ENCODE measurements around the gene NME4. TPM values are rescaled to one million over a fixed set of nuclear protein-coding genes. Genes with fewer than 3 reads are reported as not detected.
A peak's percentile ranks its signal among the peaks of the same experiment; 100 is the strongest.
"Not testable (repeated sequence)": the region's sequence is repeated elsewhere in the genome, so short reads cannot be mapped to it uniquely, and the experiment has no call there.

The NME4 gene
- total RNA-seq, 1 experiment from 2014 or later = 92.0 TPM

DNA sequence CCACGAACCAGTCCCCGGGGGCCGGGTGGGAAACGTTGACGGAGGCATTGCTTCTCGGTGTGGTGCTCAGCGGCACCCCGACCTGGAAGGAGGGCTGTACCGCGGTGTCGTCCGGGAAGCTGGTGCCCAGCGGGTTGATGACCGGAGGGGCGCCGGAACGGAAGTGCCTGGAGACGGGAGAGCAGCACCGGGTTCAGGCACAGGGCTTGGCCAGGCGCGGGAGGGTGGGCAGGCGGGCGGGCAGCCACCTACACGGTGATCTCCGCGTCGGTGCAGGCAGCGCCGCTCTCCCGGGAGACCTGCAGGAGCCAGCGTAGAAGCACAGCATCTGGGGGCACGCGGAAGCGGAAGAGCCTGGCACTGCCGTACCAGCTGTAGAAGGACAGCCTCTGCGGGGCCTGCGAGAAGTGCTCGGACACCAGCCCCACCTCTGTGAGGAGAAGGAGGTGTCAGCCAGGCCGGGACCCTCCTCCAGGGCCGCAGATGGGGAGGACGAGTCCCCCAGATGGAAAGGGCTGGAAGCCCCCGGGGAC is 19.5 kb upstream of the NME4 start:
- DNase-seq (ENCODE audit: low read depth) = no peak

DNA sequence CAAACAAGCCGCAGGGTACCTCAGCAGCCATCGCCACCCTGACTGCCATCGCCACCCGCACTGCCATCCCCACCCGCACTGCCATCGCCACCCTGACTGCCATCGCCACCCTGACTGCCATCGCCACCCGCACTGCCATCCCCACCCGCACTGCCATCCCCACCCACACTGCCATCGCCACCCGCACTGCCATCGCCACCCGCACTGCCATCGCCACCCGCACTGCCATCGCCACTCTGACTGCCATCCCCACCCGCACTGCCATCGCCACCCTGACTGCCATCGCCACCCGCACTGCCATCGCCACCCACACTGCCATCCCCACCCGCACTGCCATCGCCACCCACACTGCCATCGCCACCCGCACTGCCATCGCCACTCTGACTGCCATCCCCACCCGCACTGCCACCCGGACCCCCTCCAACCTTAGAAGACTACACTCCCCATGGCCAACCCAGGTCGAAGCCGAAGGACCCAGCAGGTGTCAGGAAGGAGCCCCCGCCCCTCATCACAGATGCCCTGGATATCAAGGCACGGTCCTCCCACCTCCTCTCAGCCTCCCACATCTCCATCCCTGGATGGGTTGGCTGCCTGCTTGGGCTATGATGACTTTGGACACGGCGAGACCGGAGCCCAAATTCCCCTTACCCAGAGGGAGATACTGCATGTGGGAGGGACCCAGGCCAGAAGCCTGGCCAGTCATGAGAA is 18.7 kb upstream of the NME4 start:
- not testable (repeated sequence) for DNase-seq (ENCODE audit: low read depth)

DNA sequence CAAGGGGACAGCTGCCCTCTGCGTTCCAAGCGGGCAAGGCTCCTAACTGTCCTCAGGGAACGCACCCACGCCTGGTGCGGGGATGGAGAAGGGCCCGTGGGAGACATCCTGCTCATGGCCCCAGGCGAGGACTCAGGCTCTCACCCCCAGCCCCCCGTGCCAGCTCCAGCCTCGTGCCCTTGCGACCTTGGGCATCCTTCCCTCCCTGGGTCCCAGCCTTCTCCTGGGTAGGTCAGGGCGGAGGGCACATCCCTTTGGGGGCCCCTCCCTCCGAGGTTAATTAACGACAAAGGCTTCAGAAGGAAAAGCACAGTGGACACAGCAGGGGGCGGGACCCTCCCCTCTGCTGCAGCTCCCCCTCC is 18.2 kb upstream of the NME4 start:
- no peak for DNase-seq (ENCODE audit: low read depth)

GRCh38 chr16:379183-379960 is 17.6 kb upstream of the NME4 start:
- DNase-seq (ENCODE audit: low read depth) = no peak

DNA sequence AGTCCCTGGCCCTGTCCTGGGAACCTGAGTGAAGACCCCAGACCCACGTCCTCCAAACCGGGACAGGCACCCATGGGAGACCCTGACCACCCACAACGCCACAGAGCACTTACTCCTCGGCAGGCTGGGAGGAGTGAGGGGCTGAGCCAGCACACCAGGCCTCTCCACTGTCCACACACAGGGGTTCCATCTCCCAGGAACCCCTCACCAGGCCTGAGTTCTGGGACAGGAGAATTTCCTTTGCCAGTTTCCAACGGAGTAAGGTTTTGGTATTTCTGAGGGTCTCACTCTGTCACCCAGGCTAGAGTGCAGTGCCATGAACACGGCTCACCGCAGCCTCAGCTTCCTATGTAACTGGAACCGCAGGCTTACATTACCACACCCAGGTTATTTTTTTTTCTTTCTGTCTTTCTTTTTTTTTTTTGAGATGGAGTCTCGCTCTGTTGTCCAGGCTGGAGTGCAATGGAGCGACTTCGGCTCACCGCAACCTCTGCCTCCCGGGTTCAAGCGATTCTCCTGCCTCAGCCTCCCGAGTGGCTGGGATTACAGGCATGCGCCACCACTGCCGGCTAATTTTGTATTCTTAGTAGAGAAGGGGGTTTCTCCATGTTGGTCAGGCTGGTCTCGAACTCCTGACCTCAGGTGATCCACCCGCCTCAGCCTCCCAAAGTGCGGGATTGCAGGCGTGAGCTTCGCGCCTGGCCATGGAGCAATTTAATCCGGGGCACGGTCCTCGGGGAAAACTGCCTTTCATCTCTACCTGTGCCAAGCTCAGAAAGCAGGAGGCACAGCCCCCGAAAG is 16.8 kb upstream of the NME4 start:
- no peak for DNase-seq (ENCODE audit: low read depth)

- DNase-seq (ENCODE audit: low read depth) = no peak
Observed at GRCh38 chr16:380762-381011, 16.3 kb upstream of the NME4 start.

GRCh38 chr16:381012-381788 is 15.8 kb upstream of the NME4 start:
- DNase-seq (ENCODE audit: low read depth) = no peak

- DNase-seq (ENCODE audit: low read depth) = peak; percentile 34
Observed at GRCh38 chr16:381789-382717, 14.9 kb upstream of the NME4 start, which contains the start of gene PGAP6. TSS of gene PGAP6 (minus strand) at chr16:381978. CDS start at chr16:381821, 157 bp downstream.

DNA sequence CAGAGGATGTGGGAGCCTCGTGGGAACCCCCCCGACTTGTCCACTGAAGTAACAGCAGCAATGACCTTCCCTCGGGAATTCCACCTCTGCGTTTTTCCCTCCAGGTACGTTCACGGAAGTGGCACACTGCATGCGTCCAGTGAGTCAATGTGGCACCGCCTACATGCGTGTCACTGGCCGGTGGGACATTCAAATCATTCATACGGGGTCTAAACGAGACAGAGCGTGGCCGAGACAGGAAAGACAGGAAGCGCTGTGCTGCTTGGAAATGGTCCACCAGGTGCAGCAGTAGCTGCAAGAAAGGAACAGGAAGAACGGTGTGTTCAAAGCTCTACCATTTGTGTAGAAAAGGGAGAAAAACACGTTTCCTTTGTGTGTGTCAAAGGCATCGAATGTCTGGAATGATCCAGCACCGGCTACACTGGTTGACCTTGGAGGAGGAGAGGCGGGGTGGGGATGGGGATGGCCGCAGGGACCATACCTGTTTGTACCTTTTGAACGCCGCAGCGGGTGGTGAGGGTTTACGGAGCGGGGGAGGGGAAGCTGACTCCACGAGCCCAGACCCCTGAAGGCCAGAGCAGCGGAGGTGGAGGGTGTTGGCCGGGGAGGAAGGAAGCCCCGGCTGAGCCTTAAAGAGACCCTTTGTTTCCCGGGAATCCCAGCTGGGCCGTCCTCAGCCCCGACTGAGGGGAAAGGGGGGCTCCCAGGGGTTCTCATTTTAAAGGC is 13.5 kb upstream of the NME4 start:
- no peak for DNase-seq (ENCODE audit: low read depth)

GRCh38 chr16:386641-387156 is 10.3 kb upstream of the NME4 start:
- peak; percentile 34 for DNase-seq (ENCODE audit: low read depth)

GRCh38 chr16:387761-388666 is 9.0 kb upstream of the NME4 start:
- DNase-seq (ENCODE audit: low read depth) = not testable (repeated sequence)

GRCh38 chr16:389352-389751 is 7.6 kb upstream of the NME4 start:
- DNase-seq (ENCODE audit: low read depth) = no peak

- peak; percentile 72 for DNase-seq (ENCODE audit: low read depth)
Observed at GRCh38 chr16:391885-392335, 5.1 kb upstream of the NME4 start.

DNA sequence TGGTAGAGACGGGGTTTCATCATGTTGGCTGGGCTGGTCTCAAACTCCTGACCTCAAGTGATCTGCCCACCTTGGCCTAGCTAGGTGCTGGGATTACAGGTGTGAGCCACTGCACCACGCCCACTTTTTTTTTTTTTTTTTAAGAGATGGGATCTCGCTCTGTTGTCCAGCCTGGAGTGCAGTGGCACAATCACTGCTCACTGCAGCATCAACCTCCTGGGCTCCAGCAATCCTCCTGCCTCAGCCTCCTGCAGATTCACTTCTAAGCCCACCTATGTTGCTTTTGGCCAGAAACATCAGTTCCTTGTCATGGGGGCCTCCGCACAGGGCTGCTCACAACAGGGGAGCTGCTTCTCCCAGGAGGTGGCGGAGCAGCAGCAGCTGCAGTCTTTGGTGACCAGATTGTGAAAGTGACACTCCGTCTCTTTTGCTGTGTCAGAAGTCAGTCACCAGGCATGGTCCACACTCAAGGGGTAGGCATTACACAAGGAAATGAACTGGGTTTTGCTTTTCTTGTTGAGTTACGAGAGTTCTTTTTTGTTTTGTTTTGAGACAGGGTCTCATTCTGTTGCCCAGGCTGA is 4.5 kb upstream of the NME4 start:
- no peak for DNase-seq (ENCODE audit: low read depth)

- no peak for DNase-seq (ENCODE audit: low read depth)
Observed at GRCh38 chr16:396199-396598, 800 bp upstream of the NME4 start.

DNA sequence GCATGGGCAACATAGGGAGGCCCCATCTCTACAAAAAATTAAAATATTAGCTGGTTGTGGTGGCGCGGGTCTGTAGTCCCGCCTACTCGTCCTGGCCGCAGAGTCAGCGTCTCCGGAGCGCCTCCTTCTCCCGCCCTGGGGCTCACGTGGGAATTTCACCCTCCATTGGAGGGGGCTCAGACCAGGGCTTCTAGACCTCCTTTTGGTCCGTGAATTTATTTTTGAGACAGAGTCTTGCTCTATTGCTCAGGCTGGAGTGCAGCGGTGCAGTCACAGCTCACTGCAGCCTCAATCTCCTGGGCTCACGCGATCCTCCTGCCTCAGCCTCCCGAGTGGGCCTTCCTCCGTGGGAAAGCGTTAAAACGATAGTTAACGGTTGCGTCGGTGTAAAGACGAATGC is 394 bp upstream of the NME4 start:
- DNase-seq (ENCODE audit: low read depth) = peak; percentile 52

DNA sequence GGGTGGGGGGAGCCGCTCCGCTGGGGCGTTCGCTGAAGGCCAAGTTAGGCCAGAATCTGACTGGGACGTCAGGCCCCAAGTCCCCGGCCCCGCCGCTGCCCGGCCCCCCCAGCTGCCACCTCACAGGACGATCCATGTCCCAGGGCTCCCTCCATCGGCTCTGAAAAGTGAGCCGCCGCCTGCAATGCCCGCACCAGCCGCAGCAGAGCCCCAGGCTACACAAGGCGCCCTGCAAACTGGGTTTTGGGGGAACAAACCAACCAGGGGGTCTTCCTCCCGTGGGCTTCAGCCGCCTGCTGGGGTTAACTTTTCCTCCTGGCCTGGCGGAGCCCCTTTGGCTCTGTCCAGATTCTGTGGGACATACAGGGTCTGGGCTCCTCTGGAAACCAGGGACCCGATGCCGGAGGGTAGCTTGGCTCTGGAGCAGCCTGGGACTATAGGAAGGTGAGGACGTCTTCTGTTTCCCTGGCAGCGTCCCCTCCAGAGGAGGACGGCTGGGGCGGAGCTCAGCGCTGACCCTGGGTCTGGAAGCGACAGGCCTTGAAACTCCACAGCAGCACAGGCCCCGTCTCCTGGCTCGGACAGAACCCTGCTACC is 835 bp downstream of the NME4 start:
- DNase-seq (ENCODE audit: low read depth) = peak; percentile 52
